Esophagus mucosa (tissue), 1 donor: ENCODE results near the gene ARHGAP24. TPM values are rescaled to one million over a fixed set of nuclear protein-coding genes. Genes with fewer than 3 reads are reported as not detected.

Experiments used
- ATAC-seq: fragments of 200-7000 bp; cut with Tn5 transposase; one replicate; pipeline ENCODE4 v1.9.1; 2020
- total RNA-seq: library from RNA; stranded (reverse); gene quantifications from one replicate; pipeline ENCODE4 v1.2.4, GENCODE V29; 2023
- donor health status: DM: yes; HTN: yes; CAD: no.

The ARHGAP24 gene
- total RNA-seq, 1 donor from 2014 or later: 6.1 TPM

GRCh38 chr4:85700362-85700761, 225.4 kb downstream of the ARHGAP24 start:
- no peak for ATAC-seq

- peak; percentile 62 for ATAC-seq
These were observed 226.9 kb downstream of the ARHGAP24 start for GRCh38 chr4:85701861-85702321.

GRCh38 chr4:85703096-85703495, 228.1 kb downstream of the ARHGAP24 start:
- ATAC-seq: no peak

- ATAC-seq: no peak
These were observed 232.7 kb downstream of the ARHGAP24 start for GRCh38 chr4:85707611-85708010.

GRCh38 chr4:85708468-85708867, 233.5 kb downstream of the ARHGAP24 start:
- no peak for ATAC-seq

GRCh38 chr4:85713005-85713404, 238.1 kb downstream of the ARHGAP24 start:
- no peak for ATAC-seq

- ATAC-seq: no peak
These were observed 241.2 kb downstream of the ARHGAP24 start for GRCh38 chr4:85715991-85716737.

DNA sequence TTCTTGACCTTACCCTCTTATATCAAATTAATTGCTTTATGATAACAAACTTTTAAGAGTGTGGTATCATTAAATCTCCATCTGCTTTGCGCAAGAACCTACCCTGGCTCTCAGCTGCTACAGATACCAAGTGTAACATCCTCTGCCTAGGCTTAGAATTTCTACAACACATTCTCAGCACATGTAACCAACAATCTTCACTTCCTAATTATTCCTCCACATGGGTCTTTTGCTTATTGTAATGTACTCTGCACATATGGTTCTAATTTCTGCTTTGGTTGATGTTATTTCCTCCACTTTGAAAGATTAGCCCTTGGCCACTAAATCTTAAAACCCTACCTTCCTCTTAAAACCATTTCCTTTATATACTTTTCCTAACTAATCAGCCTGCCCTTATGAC, 242.4 kb downstream of the ARHGAP24 start:
- ATAC-seq: no peak

GRCh38 chr4:85717847-85718246, 242.9 kb downstream of the ARHGAP24 start:
- no peak for ATAC-seq

GRCh38 chr4:85720735-85721134, 245.8 kb downstream of the ARHGAP24 start:
- ATAC-seq: peak; percentile 37

- no peak for ATAC-seq
These were observed 247.5 kb downstream of the ARHGAP24 start for GRCh38 chr4:85722401-85722800.

DNA sequence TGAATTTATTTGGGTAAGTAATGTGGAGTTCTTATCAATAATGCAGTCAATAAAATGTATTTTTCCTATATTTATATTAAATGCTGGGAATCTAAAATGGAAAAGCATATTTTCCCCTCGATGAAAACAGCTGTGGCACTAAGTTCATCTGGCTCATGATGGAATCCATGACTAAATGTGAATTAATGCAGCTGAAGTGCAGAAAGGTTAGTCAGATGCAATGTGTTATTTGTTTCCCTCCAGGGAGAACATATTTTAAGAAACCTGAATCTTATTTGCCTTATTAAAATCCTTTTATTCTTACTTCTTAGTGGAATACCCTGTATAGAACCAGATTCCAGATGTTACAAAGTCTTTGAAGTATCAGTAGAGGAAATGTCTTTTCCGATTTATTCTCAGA, 247.9 kb downstream of the ARHGAP24 start:
- ATAC-seq: no peak

DNA sequence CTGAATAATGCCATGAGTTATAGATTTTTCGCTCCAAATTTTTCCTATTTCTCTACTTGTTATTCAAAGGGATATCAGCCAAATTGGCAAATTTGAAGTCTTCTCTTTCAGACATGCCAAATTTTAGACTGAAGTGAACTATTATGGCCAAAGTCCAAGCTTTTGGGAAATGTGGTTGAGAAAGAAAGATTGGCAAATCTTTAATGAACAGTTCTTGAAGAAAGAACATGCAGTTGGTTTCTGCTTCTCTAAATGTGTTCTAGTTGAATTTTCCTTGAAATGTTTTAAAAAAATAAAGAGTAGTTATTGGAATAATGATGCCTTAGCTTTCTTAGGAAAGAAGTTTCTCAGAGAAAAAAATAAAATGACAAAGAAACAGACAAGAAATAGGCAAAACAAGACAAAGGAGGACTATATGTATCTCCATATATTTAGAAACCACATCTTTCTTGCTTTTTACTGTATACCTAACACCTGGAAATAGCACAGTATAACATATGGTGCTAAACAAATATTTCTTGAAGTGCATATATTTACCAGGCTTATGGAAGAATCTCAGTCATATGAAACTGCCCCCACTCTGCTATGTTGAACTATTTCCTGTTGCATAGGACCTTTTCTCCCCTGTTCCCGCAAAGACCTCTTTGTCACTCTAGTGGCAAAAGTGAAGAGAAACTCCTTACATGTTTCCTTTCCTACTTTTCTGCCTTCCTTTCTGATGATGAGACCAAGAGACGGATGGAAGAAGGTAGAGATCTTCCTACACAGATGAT, 250.0 kb downstream of the ARHGAP24 start:
- ATAC-seq: no peak

GRCh38 chr4:85725721-85726170, 250.8 kb downstream of the ARHGAP24 start:
- no peak for ATAC-seq

GRCh38 chr4:85726555-85726954, 251.6 kb downstream of the ARHGAP24 start:
- no peak for ATAC-seq

GRCh38 chr4:85728464-85728863, 253.5 kb downstream of the ARHGAP24 start:
- no peak for ATAC-seq

DNA sequence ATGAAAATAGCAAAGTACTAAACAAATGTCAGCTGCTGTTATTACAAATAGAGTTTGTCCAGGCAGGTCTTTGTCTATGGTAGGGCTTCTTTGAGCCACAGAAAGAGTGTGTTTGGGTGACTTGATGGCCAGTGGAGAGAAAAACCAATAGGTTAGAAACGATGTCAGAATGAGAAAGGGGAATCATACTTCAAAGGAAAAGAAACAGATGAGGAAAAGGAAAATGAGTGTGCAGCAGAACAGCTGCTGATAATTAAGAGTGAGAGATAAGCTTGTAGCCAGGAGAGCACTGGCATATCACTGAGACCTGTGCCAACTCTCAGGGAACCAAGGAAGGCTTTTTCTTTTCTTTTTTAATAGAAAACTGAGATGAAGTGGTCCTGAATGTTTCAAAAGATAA, 257.2 kb downstream of the ARHGAP24 start:
- ATAC-seq: no peak

DNA sequence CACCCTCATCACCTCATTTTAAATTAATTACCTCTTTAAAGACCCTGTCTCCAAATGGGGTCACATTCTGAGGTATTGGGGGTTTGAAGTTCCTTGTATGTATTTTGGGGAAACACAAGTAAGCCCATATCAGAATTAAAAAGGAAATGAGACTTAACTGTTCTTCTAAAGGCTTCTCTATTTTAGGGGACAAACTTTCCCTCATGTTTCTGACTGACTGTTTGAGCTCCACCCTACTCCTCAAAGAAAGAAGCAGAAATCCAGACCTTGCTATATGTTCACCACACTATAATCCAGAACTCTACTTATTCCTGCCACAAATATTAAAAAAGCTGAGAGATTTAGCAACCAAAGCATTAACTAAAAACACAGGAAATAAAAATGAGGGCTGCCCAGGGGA, 258.8 kb downstream of the ARHGAP24 start:
- ATAC-seq: no peak

DNA sequence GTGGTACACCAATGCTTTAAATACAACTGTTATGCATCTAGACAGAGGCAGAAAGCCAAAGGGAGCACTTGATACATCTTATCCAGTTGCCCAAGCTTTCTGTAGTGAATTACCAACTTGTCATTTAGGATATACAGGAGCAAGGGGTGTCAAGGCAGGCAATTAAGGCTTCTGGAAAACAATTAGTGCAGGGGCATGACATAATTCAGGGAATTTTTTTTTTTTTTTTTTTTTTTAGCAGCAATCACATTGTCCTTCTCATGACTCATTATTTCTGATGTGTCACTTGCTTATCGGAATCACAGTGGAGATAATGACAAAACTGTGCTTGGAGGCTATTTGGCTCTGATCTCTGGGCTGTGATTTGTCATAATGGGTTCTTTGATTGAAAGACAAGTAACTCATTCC, 259.5 kb downstream of the ARHGAP24 start:
- no peak for ATAC-seq

- ATAC-seq: no peak
These were observed 261.6 kb downstream of the ARHGAP24 start for GRCh38 chr4:85736571-85736970.

GRCh38 chr4:85737254-85737653, 262.3 kb downstream of the ARHGAP24 start:
- ATAC-seq: no peak

DNA sequence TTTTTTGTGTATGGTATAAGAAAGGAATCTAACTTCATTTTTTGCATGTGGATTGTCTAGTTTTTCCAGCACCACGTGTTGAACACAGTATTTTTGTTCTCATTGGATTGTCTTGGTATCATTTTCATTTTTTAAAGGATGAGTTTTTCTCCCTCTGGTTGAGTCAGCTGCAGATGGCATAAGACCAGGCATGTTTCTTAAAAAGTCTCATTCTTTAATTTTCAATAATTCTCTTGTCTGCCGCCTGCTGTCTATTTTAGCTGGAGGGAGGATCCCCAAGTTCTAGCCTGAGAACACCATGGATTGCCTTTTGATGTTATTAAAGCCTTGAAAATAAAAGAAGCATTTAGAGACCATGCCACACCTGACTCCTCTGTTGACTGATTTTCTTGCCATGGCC, 263.8 kb downstream of the ARHGAP24 start:
- ATAC-seq: peak; percentile 23

- no peak for ATAC-seq
These were observed 265.5 kb downstream of the ARHGAP24 start for GRCh38 chr4:85740431-85740861.

DNA sequence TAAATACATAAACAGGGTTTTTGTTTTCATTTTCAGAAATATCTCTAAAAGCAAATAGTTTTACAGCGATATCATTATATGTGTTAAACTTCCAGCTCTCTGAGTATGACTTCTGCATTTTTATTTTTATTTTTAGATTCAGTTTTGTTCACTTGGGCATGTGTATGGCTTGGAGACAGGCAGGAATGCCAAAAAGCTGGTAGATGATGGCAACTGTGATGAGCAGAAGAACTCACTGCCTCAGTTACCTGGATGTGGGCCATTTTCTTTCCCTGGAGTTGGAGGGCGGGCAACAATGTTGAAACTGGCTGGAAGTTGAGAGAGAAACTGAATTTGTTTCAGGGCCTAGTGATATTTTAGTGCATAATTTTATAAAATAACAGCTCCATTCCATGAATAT, 266.4 kb downstream of the ARHGAP24 start:
- ATAC-seq: no peak
